Measurements from ENCODE around the gene CRISPLD2.

Gene CRISPLD2

GRCh38 chr16:84886497-84887090 lies 66.8 kb downstream of the CRISPLD2 start:
- no peak overlapping the region for H3K4me3 ChIP-seq (replicated peaks in 1 of 2; ENCODE audit: low read depth in 2 of 2, low read length in 2 of 2)
- no peak for TF ChIP-seq CTCF (IDR thresholded peaks at IDR 0.05; ENCODE audit: low read depth, low read length)
- no peak for DNase-seq (ENCODE audit: low read depth in 2 of 2)

- no peak for TF ChIP-seq CTCF (IDR thresholded peaks at IDR 0.05; ENCODE audit: low read depth, low read length)
- DNase-seq (ENCODE audit: low read depth in 2 of 2) = no peak
- H3K4me3 ChIP-seq (replicated peaks in 1 of 2; ENCODE audit: low read depth in 2 of 2, low read length in 2 of 2) = no peak overlapping the region
Measured at GRCh38 chr16:84887207-84887606, 67.4 kb downstream of the CRISPLD2 start.

- H3K4me3 ChIP-seq (replicated peaks in 1 of 2; ENCODE audit: low read depth in 2 of 2, low read length in 2 of 2) = no peak overlapping the region
- no peak for TF ChIP-seq CTCF (IDR thresholded peaks at IDR 0.05; ENCODE audit: low read depth, low read length)
- DNase-seq (ENCODE audit: low read depth in 2 of 2) = no peak
Measured at GRCh38 chr16:84888450-84888849, 68.7 kb downstream of the CRISPLD2 start.

GRCh38 chr16:84889066-84889465 lies 69.3 kb downstream of the CRISPLD2 start:
- no peak overlapping the region for H3K4me3 ChIP-seq (replicated peaks in 1 of 2; ENCODE audit: low read depth in 2 of 2, low read length in 2 of 2)
- no peak for TF ChIP-seq CTCF (IDR thresholded peaks at IDR 0.05; ENCODE audit: low read depth, low read length)
- no peak for DNase-seq (ENCODE audit: low read depth in 2 of 2)

- no peak for DNase-seq (ENCODE audit: low read depth in 2 of 2)
- TF ChIP-seq CTCF (IDR thresholded peaks at IDR 0.05; ENCODE audit: low read depth, low read length) = no peak
- H3K4me3 ChIP-seq (replicated peaks in 1 of 2; ENCODE audit: low read depth in 2 of 2, low read length in 2 of 2) = no peak overlapping the region
Measured at GRCh38 chr16:84890427-84890826, 70.6 kb downstream of the CRISPLD2 start.

GRCh38 chr16:84891149-84891795 lies 71.5 kb downstream of the CRISPLD2 start:
- H3K4me3 ChIP-seq (replicated peaks in 1 of 2; ENCODE audit: low read depth in 2 of 2, low read length in 2 of 2) = no peak overlapping the region
- DNase-seq (ENCODE audit: low read depth in 2 of 2) = no peak
- no peak for TF ChIP-seq CTCF (IDR thresholded peaks at IDR 0.05; ENCODE audit: low read depth, low read length)
